NOMO-1 treated with DMSO at 0.1 percent for 48 hours (cell line): ENCODE results near the gene NBPF20.
"Not testable (repeated sequence)": the region's sequence is repeated elsewhere in the genome, so short reads cannot be mapped to it uniquely, and the experiment has no call there.

Experiments used
- DNase-seq: peaks from one replicate; lab custom pipeline; 2025; ENCODE audit not compliant: unreplicated experiment; lab: John Stamatoyannopoulos, UW

Gene NBPF20

DNA sequence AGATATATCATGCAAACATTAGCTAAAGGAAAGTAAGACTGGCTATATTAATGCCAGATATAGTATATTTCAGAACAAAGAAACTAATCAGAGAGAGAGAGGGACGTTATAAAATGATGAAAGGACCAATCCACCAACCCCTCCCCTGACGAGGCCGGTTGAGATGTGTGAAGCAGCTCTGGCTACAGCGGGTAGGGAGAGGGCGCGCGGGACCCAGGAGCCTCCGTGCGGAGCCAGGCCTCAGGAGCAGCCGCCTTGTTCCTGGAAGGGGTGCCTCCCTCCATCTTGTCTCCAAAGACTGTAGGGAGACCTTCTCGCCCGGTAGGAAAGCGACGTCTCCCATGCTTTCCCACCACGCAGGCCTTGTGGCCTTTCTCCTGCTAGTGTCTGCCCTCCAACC lies 5.4 kb upstream of the NBPF20 start:
- DNase-seq, result not testable (repeated sequence)

- not testable (repeated sequence) for DNase-seq
Observed at GRCh38 chr1:145429329-145429728, 3.9 kb upstream of the NBPF20 start.

DNA sequence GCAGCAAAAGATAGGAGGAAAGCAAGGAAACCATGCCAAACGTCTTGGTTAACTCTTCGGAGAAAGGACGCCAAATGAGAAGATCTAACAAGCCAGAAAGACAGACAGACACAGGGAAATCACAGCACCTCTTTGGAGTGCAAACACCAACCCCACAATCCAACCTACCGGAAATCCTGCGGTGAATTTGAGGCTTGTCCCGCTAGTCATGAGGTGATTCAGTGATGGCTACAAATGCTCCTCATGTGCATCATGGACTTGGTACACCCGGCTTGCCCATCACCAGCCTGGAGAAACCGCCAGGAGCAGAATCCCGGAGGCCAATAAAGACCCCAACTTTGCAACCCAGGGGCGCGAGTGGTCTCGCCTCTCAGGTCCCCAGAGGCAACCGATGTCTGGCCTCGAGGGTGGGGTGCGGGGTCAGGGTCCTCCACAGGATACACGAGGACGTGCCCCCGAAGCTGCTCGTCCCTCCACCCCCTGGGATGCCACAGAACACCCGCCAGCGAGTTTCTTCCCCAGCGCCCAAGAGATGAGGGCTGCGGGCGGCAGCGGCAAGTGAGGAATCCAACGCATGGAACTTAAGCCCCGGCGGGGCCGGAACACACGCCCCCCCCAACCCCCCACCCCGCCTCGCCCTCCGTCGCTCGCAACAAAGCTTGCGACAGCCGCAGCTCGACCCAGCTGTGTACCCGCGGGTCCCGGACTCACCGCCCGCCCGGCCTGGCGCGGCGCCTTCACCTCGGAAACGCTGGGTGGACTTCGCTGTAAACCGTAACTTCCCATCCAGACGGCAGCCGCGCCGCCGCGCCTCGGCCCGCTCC lies 579 bp downstream of the NBPF20 start:
- not testable (repeated sequence) for DNase-seq

DNA sequence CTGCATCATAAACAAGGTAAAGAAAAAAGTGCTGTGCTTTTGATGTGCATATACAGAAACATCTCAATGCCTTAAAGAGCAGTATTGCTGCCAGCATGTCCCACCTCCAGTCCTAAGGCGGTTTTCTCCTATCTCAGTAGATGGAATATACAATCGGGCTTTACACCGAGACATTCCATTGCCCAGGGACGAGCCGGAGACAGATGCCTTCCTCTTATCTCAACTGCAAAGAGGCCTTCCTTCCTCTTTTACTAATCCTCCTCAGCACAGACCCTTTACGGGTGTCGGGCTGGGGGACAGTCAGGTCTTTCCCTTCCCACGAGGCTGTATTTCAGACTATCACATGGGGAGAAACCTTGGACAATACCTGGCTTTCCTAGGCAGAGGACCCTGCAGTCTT lies 10.3 kb downstream of the NBPF20 start:
- DNase-seq, result not testable (repeated sequence)

DNA sequence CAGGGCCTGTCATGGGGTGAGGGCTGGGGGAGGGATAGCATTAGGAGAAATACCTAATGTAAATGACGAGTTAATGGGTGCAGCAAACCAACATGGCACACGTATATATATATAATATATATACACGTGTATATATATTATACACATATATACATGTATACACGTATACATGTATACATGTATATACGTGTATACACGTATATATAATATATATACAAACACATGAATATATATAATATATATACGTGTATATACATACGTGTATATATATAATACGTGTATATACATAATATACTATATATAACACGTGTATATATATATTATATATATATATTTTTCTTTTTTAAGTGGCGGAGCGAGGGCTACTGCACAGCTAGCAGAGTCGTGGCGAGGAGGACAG lies 18.1 kb downstream of the NBPF20 start:
- DNase-seq, result not testable (repeated sequence)

DNA sequence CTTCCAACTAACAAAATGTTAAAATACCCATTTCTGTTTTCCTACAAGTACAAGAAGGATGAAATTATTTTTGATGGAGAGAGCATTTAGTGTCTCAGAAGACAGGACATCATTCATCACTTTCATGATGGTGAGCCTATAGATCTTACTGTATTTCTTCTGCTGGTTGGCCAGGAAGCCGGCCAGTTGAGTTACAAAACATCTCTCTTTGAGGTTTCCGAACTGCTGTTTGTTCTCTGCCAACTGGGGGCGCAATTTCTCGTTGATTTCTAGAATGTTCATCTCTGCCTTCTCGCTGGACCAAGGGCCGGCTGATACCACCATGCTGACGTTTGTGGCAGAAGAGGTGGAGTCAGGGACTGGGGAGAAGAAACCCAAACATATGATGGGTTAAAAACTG lies 20.5 kb downstream of the NBPF20 start:
- DNase-seq, result not testable (repeated sequence)

- DNase-seq, result not testable (repeated sequence)
Observed at GRCh38 chr1:145400701-145401100, 24.7 kb downstream of the NBPF20 start.
